SHP77 treated with DMSO at 0.1 percent for 48 hours (cell line): ENCODE data around the gene FAM120B.
A peak's percentile ranks its signal among the peaks of the same experiment; 100 is the strongest.

Experiments used
- DNase-seq: peaks from one replicate; lab custom pipeline; 2025; lab: John Stamatoyannopoulos, UW

The FAM120B gene

GRCh38 chr6:170272341-170273065, 34.1 kb upstream of the FAM120B start:
- no peak for DNase-seq

- DNase-seq, result no peak
Measured at GRCh38 chr6:170273191-170273590, 33.4 kb upstream of the FAM120B start.

GRCh38 chr6:170273681-170274080, 32.9 kb upstream of the FAM120B start:
- no peak for DNase-seq

GRCh38 chr6:170274713-170275560, 31.6 kb upstream of the FAM120B start:
- no peak for DNase-seq

- no peak for DNase-seq
Measured at GRCh38 chr6:170276369-170277057, 30.0 kb upstream of the FAM120B start.

GRCh38 chr6:170277893-170278742, 28.4 kb upstream of the FAM120B start:
- no peak for DNase-seq

- no peak for DNase-seq
Measured at GRCh38 chr6:170278743-170279094, 27.8 kb upstream of the FAM120B start.

- no peak for DNase-seq
Measured at GRCh38 chr6:170279426-170279825, 27.1 kb upstream of the FAM120B start.

GRCh38 chr6:170279977-170280688, 26.4 kb upstream of the FAM120B start:
- DNase-seq, result peak; percentile 83

- no peak for DNase-seq
Measured at GRCh38 chr6:170280689-170281045, 25.9 kb upstream of the FAM120B start.

- DNase-seq, result no peak
Measured at GRCh38 chr6:170281331-170282292, 24.9 kb upstream of the FAM120B start.

- DNase-seq, result no peak
Measured at GRCh38 chr6:170282512-170283158, 23.9 kb upstream of the FAM120B start.

GRCh38 chr6:170283212-170284081, 23.1 kb upstream of the FAM120B start:
- DNase-seq, result no peak

GRCh38 chr6:170284126-170284773, 22.3 kb upstream of the FAM120B start:
- DNase-seq, result no peak

- no peak for DNase-seq
Measured at GRCh38 chr6:170284866-170285469, 21.6 kb upstream of the FAM120B start.

- DNase-seq, result no peak
Measured at GRCh38 chr6:170285482-170285881, 21.1 kb upstream of the FAM120B start.

GRCh38 chr6:170286246-170286933, 20.2 kb upstream of the FAM120B start:
- DNase-seq, result peak; percentile 54
